CD4-positive, alpha-beta T cell treated with Interferon gamma for 1 hour (primary cell): ENCODE results near the gene CCNB2.
A peak's percentile ranks its signal among the peaks of the same experiment; 100 is the strongest.
"Not testable (repeated sequence)": the region's sequence is repeated elsewhere in the genome, so short reads cannot be mapped to it uniquely, and the experiment has no call there.

Experiments used
- DNase-seq: peaks from one replicate; pipeline ENCODE4 v3.0.0-alpha.2; 2020

CCNB2 gene

GRCh38 chr15:59104912-59105732 is at the start of gene CCNB2:
TSS of gene CCNB2 (plus strand) at chr15:59105146. CDS start at chr15:59105269, 123 bp downstream.
- peak; percentile 86 for DNase-seq

GRCh38 chr15:59059076-59059597 is 45.8 kb upstream of the CCNB2 start:
- DNase-seq: no peak

- DNase-seq: no peak
Measured at GRCh38 chr15:59060348-59060747, 44.6 kb upstream of the CCNB2 start.

- DNase-seq: no peak
Measured at GRCh38 chr15:59063042-59063441, 41.9 kb upstream of the CCNB2 start.

GRCh38 chr15:59069430-59069829 is 35.5 kb upstream of the CCNB2 start:
- no peak for DNase-seq

- DNase-seq: no peak
Measured at GRCh38 chr15:59074607-59075006, 30.3 kb upstream of the CCNB2 start.

GRCh38 chr15:59087731-59088130 is 17.2 kb upstream of the CCNB2 start:
- no peak for DNase-seq

- no peak for DNase-seq
Measured at GRCh38 chr15:59094077-59094476, 10.9 kb upstream of the CCNB2 start.

GRCh38 chr15:59096429-59096828 is 8.5 kb upstream of the CCNB2 start:
- no peak for DNase-seq

GRCh38 chr15:59099162-59099685 is 5.7 kb upstream of the CCNB2 start:
- no peak for DNase-seq

GRCh38 chr15:59104602-59104911 is 389 bp upstream of the CCNB2 start:
- no peak for DNase-seq

- no peak for DNase-seq
Measured at GRCh38 chr15:59105854-59106253, 908 bp downstream of the CCNB2 start.

- DNase-seq: no peak
Measured at GRCh38 chr15:59111251-59111650, 6.3 kb downstream of the CCNB2 start.

- no peak for DNase-seq
Measured at GRCh38 chr15:59115047-59115446, 10.1 kb downstream of the CCNB2 start.

GRCh38 chr15:59116141-59116540 is 11.2 kb downstream of the CCNB2 start:
- no peak for DNase-seq

- DNase-seq: no peak
Measured at GRCh38 chr15:59116771-59117170, 11.8 kb downstream of the CCNB2 start.

- DNase-seq: no peak
Measured at GRCh38 chr15:59119625-59120024, 14.7 kb downstream of the CCNB2 start.

- no peak for DNase-seq
Measured at GRCh38 chr15:59120937-59121336, 16.0 kb downstream of the CCNB2 start.

GRCh38 chr15:59124261-59124660 is 19.3 kb downstream of the CCNB2 start:
- DNase-seq: no peak

GRCh38 chr15:59125683-59126082 is 20.7 kb downstream of the CCNB2 start:
- DNase-seq: not testable (repeated sequence)

GRCh38 chr15:59127255-59127654 is 22.3 kb downstream of the CCNB2 start:
- not testable (repeated sequence) for DNase-seq

GRCh38 chr15:59131456-59131855 is 26.5 kb downstream of the CCNB2 start:
- no peak for DNase-seq

GRCh38 chr15:59131969-59132562 is 27.1 kb downstream of the CCNB2 start:
- no peak for DNase-seq

- DNase-seq: no peak
Measured at GRCh38 chr15:59133929-59134427, 29.0 kb downstream of the CCNB2 start.
